ENCODE data around the gene INPP4A.
"Not testable (repeated sequence)": the region's sequence is repeated elsewhere in the genome, so short reads cannot be mapped to it uniquely, and the experiment has no call there.

DNA sequence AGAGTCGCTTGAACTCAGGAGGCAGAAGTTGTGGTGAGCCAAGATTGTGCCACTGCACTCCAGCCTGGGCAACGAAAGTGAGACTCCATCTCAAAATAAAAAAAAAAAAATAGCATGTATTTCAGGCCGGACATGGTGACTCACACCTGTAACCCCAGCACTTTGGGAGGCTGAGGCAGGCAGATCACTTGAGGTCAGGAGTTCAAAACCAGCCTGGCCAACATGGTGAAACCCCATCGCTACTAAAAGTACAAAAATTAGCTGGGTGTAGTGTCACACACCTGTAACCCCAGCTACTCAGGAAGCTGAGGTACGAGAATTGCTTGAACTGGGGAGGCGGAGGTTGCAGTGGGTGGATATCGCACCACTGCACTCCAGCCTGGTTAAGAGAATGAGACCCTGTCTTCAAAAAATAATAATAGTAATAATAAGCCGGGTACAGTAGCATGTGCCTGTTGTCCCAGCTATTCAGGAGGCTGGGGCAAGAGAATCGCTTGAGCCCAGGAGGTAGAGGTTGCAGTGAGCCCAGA lies 28.9 kb upstream of the INPP4A start:
- TF ChIP-seq, protein P1, sequence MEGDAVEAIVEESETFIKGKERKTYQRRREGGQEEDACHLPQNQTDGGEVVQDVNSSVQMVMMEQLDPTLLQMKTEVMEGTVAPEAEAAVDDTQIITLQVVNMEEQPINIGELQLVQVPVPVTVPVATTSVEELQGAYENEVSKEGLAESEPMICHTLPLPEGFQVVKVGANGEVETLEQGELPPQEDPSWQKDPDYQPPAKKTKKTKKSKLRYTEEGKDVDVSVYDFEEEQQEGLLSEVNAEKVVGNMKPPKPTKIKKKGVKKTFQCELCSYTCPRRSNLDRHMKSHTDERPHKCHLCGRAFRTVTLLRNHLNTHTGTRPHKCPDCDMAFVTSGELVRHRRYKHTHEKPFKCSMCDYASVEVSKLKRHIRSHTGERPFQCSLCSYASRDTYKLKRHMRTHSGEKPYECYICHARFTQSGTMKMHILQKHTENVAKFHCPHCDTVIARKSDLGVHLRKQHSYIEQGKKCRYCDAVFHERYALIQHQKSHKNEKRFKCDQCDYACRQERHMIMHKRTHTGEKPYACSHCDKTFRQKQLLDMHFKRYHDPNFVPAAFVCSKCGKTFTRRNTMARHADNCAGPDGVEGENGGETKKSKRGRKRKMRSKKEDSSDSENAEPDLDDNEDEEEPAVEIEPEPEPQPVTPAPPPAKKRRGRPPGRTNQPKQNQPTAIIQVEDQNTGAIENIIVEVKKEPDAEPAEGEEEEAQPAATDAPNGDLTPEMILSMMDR (IDR thresholded peaks at IDR 0.05): not testable (repeated sequence)
- TF ChIP-seq EP300, POLR2A, POLR2AphosphoS5 (IDR thresholded peaks at IDR 0.05): not testable (repeated sequence)
